OCI-LY3 (cell line): ENCODE data around the gene RBMX.
"Not testable (repeated sequence)": the region's sequence is repeated elsewhere in the genome, so short reads cannot be mapped to it uniquely, and the experiment has no call there.

Experiments
- H2AFZ ChIP-seq: fragments of 200-600, 300-600 bp; shearing (Covaris generic); 2 replicates; pipeline ENCODE4 v1.6.0; 2014; ENCODE audit warnings: antibody characterized with exemption, low read depth, low read length
- H3K27ac ChIP-seq: fragments of 200-600, 300-600 bp; sonication (generic); 2 replicates; pipeline ENCODE4 v1.5.1; 2014; ENCODE audit warnings: mild to moderate bottlenecking, low read length, moderate library complexity, mixed read lengths
- H3K27me3 ChIP-seq: fragments of 200-600, 300-600 bp; sonication (generic); 2 replicates; pipeline ENCODE4 v1.6.1; 2014; ENCODE audit warnings: low read depth, low read length, mixed read lengths
- H3K36me3 ChIP-seq: fragments of 200-600, 300-600 bp; sonication (generic); replicated peaks from 2 replicates; pipeline ENCODE3; 2014; ENCODE audit warnings: low read depth, low read length, mixed read lengths
- H3K4me1 ChIP-seq: fragments of 300-600, 200-600 bp; sonication (generic); 2 replicates; pipeline ENCODE4 v1.6.1; 2014; ENCODE audit warnings: low read length, mixed read lengths
- H3K4me2 ChIP-seq: fragments of 200-600, 300-600 bp; sonication (generic); 2 replicates; pipeline ENCODE4 v1.6.1; 2014; ENCODE audit warnings: low read length, mixed read lengths
- H3K4me3 ChIP-seq: fragments of 300-600, 200-600 bp; sonication (generic); 2 replicates; pipeline ENCODE4 v1.5.1; 2014; ENCODE audit warnings: antibody characterized with exemption, mild to moderate bottlenecking, low read length, moderate library complexity
- H3K79me2 ChIP-seq: fragments of 300-600, 200-600 bp; shearing (Covaris generic); 2 replicates; pipeline ENCODE4 v1.6.1; 2014; ENCODE audit warnings: mild to moderate bottlenecking, low read length, mixed read lengths
- H3K9ac ChIP-seq: fragments of 300-600, 200-600 bp; shearing (Covaris generic); 2 replicates; pipeline ENCODE4 v1.6.0; 2014; ENCODE audit warnings: mild to moderate bottlenecking, low read length, moderate library complexity
- H3K9me3 ChIP-seq: fragments of 200-600, 300-600 bp; shearing (Covaris generic); 2 replicates; pipeline ENCODE4 v1.6.1; 2014; ENCODE audit warnings: low read length, mixed read lengths; ENCODE audit not compliant: insufficient read depth
- H4K20me1 ChIP-seq: fragments of 200-600, 300-600 bp; sonication (generic); 2 replicates; pipeline ENCODE4 v1.6.1; 2016; ENCODE audit warnings: low read length, mixed read lengths; ENCODE audit not compliant: insufficient read depth
- CTCF ChIP-seq: fragments of 200-600, 300-600 bp; sonication (generic); IDR thresholded peaks from 2 replicates; pipeline ENCODE4 v1.5.1; 2014; ENCODE audit warnings: antibody characterized with exemption, low read length, low read depth
- EZH2phosphoT487 ChIP-seq: fragments of 200-600 bp; shearing (Covaris generic); IDR thresholded peaks from 2 replicates; pipeline ENCODE4 v1.6.1; 2018; ENCODE audit warnings: antibody characterized with exemption, mixed run types, low read depth

The RBMX gene

DNA sequence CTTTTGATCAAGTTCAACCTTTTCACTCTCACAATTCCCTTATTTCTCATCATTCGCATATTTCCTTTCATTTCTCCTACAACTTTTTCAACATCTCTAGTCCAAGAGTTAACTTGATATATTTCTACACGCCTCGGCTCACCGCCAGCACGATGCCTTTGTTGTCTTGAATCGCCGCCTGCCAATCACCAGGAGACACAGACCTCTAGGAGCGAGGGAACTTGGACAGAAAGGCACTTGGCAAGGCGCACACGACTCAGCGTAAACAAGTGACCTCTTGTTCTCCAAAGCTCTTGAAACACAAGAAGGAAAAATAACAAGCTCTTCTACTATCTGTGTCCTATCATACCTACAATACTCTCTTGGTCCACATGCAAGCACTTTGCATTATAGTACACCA lies 27.1 kb upstream of the RBMX start:
- no peak overlapping the region for H3K27ac ChIP-seq
- H3K36me3 ChIP-seq: no peaks in the 10 kb centered on the region
- H3K79me2 ChIP-seq: no peaks in the 10 kb centered on the region
- TF ChIP-seq CTCF (no peak), EZH2phosphoT487 (no peak)
- H3K27me3 ChIP-seq: no peaks in the 10 kb centered on the region
- H4K20me1 ChIP-seq: no peaks in the 10 kb centered on the region
- peaks cover 11% of the 10 kb centered on the region for H3K4me1 ChIP-seq
- H3K9me3 ChIP-seq: no peaks in the 10 kb centered on the region
- H3K4me2 ChIP-seq: no peak overlapping the region
- no peak overlapping the region for H2AFZ ChIP-seq
- H3K9ac ChIP-seq: no peak overlapping the region
- no peak overlapping the region for H3K4me3 ChIP-seq

DNA sequence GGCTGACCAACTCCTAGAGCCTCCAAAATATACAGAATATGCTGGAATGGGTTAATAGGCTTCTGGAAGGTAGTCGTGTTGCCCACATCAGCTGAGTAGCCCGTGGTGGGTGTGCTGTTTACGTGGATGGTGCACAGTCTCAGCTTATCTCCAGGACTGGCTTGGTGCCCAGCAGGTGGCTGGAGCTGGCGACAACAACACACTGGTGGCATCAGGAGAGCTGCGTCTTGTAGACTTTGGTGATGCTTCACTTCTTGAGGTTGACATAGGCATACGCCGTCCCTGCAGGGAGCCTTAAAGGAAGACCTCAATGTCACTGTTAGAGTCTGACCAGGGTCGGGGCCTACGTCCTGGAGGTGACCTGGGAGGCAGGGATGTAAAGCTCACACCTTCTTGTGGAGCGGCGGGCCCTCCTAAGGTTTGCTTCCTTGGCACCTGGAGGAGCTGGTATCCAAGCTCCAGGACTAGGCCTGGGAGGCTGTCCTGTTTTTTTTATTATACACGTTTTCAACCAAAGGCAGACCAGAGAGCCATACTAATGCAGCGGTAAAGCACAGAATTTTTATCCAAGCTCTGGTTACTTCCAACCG lies 26.5 kb upstream of the RBMX start:
- no peak overlapping the region for H2AFZ ChIP-seq
- TF ChIP-seq EZH2phosphoT487 (no peak), CTCF (no peak)
- H4K20me1 ChIP-seq: no peaks in the 10 kb centered on the region
- no peak overlapping the region for H3K4me3 ChIP-seq
- H3K4me1 ChIP-seq: peaks cover 11% of the 10 kb centered on the region
- H3K27me3 ChIP-seq: no peaks in the 10 kb centered on the region
- H3K27ac ChIP-seq: no peak overlapping the region
- no peaks in the 10 kb centered on the region for H3K79me2 ChIP-seq
- H3K36me3 ChIP-seq: no peaks in the 10 kb centered on the region
- H3K9me3 ChIP-seq: no peaks in the 10 kb centered on the region
- H3K4me2 ChIP-seq: no peak overlapping the region
- no peak overlapping the region for H3K9ac ChIP-seq

DNA sequence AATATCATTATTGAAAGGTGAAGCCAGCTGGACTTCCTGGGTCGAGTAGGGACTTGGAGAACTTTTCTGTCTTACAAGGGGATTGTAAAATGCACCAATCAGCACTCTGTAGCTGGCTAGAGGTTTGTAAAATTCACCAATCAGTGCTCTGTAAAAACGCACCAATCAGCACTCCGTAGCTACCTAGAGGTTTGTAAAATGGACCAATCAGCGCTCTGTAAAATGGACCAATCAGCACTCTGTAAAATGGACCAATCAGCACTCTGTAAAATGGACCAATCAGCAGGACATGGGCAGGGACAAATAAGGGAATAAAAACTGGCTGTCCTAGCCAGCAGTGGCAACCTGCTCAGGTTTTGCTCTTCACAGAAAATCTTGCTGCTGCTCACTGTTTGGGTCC lies 23.5 kb upstream of the RBMX start:
- not testable (repeated sequence) for H3K27me3 ChIP-seq, H3K79me2 ChIP-seq, H3K27ac ChIP-seq, H3K4me2 ChIP-seq, H3K36me3 ChIP-seq, H4K20me1 ChIP-seq, H3K9ac ChIP-seq, H2AFZ ChIP-seq, H3K9me3 ChIP-seq, H3K4me1 ChIP-seq, H3K4me3 ChIP-seq

GRCh38 chrX:136900071-136900470 lies 19.5 kb upstream of the RBMX start:
- not testable (repeated sequence) for H4K20me1 ChIP-seq, H3K27ac ChIP-seq, H3K79me2 ChIP-seq, H3K9me3 ChIP-seq, H2AFZ ChIP-seq, H3K27me3 ChIP-seq, H3K4me2 ChIP-seq, H3K4me3 ChIP-seq, H3K36me3 ChIP-seq, H3K4me1 ChIP-seq, H3K9ac ChIP-seq

DNA sequence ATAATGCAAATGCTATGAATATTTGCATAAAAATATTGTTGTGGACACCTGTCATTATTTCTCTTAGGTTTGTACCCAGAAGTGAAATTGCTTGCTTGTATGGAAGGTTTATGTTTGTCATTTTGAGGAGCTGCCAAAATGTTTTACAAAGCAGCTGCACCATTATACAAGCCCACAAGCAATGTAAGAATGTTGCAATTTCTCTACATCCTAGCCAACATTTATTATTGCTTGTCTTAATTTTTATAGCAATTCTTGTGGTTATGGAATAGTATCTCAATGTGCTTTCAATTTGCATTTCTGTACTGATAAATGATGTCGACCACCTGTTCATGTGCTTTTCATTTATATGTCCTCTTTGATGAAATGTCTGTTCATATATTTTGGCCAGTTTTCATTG lies 18.7 kb upstream of the RBMX start:
- Histone ChIP-seq H3K79me2 (no peaks in the 10 kb centered on the region), H3K4me1 (no peaks in the 10 kb centered on the region), H2AFZ (no peak overlapping the region), H3K27me3 (no peaks in the 10 kb centered on the region), H3K36me3 (no peaks in the 10 kb centered on the region), H3K9ac (no peak overlapping the region), H3K9me3 (no peaks in the 10 kb centered on the region), H4K20me1 (no peaks in the 10 kb centered on the region), H3K4me3 (no peak overlapping the region), H3K4me2 (no peak overlapping the region), H3K27ac (no peak overlapping the region)
- TF ChIP-seq EZH2phosphoT487: no peak
- no peak for TF ChIP-seq CTCF

DNA sequence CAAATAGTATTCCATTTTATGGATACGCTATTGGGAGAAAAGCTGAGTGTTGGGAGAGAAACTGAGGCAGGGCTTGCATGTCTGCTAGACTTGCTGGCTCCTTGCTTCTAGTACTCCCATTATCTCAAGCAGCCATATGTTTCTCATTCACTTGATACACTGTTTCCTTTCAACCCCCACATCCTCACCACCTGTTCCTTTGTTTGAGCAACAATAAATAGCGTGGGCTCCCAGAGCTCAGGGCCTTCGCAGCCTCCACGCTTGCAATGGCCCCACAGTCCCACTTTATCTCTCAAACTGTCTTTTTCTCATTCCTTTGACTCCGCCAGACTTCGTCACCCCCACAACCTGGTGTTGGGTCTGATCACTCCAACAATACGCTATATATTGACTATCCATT lies 18.2 kb upstream of the RBMX start:
- not testable (repeated sequence) for H3K27ac ChIP-seq, H3K27me3 ChIP-seq, H3K79me2 ChIP-seq, H2AFZ ChIP-seq, H4K20me1 ChIP-seq, H3K4me1 ChIP-seq, H3K9ac ChIP-seq, H3K36me3 ChIP-seq, H3K4me2 ChIP-seq, H3K4me3 ChIP-seq, H3K9me3 ChIP-seq
